C4-2B (cell line): ENCODE measurements around the gene PDLIM7.

ENCODE experiments used
- CTCF ChIP-seq: fragments of 450-650 bp; conservative IDR thresholded peaks from 2 replicates; pipeline ENCODE4 v1.5.1; 2017; ENCODE audit warnings: mild to moderate bottlenecking
- ZFX ChIP-seq: fragments of 450-650 bp; IDR thresholded peaks from 2 replicates; pipeline ENCODE4 v1.6.1; 2017

GRCh38 chr5:177508221-177508611 is 10.8 kb upstream of the PDLIM7 start:
- TF ChIP-seq CTCF (no peak), ZFX (no peak)
